Measurements from ENCODE around the gene OGDH. TPM values are rescaled to one million over a fixed set of nuclear protein-coding genes. Genes with fewer than 3 reads are reported as not detected.
A peak's percentile ranks its signal among the peaks of the same experiment; 100 is the strongest.

The OGDH gene
- total and polyA plus RNA-seq, 7 donors, result 176 to 500 (median 252) TPM

GRCh38 chr7:44749992-44750391 is 143.6 kb downstream of the OGDH start:
- DNase-seq (no peak), ATAC-seq (no peak)
- intact Hi-C loops (cut with DNase I), result loop anchor here (5.0 to 10.0 kb wide), 4 partner anchors 42 to 155 kb away; partner anchors contain the start of gene OGDH (in 1 of the 2)
- 65 to 81% (median 69%) methylated on average over 2 of the region's 2 CpGs for WGBS, 3 donors
- peak overlapping the region; percentile 91 for H3K4me3 ChIP-seq
- H3K4me1 ChIP-seq, result peaks cover 17% of the 10 kb centered on the region
- H3K27me3 ChIP-seq (ENCODE audit: insufficient read depth in 3 of 3, low read length in 2 of 3), result no peaks in the 10 kb centered on the region
- H3K27ac ChIP-seq, result no peak overlapping the region
- H3K36me3 ChIP-seq (ENCODE audit: insufficient read depth in 1 of 2, low read depth in 1 of 2), result peaks cover 0 to 5% of the 10 kb centered on the region in 2 donors
- TF ChIP-seq CTCF (IDR thresholded peaks at IDR 0.05), result no peak
- H3K9me3 ChIP-seq, result no peaks in the 10 kb centered on the region

- H3K4me3 ChIP-seq, result no peak overlapping the region
- peaks cover 21% of the 10 kb centered on the region for H3K4me1 ChIP-seq
- H3K9me3 ChIP-seq, result no peaks in the 10 kb centered on the region
- no peak for DNase-seq
- WGBS, 3 donors, result 85 to 96% (median 93%) methylated on average over 3 of the region's 3 CpGs
- no peaks in the 10 kb centered on the region for H3K27me3 ChIP-seq (ENCODE audit: insufficient read depth in 3 of 3, low read length in 2 of 3)
- no peak for ATAC-seq
- H3K36me3 ChIP-seq (ENCODE audit: insufficient read depth in 1 of 2, low read depth in 1 of 2), result peaks cover 0 to 5% of the 10 kb centered on the region in 2 donors
- intact Hi-C loops (cut with DNase I), result loop anchor here (5.0 to 10.0 kb wide), 2 partner anchors 42 to 156 kb away; no protein-coding TSS in a partner anchor
- H3K27ac ChIP-seq, result no peak overlapping the region
- TF ChIP-seq CTCF (IDR thresholded peaks at IDR 0.05), result no peak
Measured at GRCh38 chr7:44750424-44750823, 144.0 kb downstream of the OGDH start.

GRCh38 chr7:44750921-44751571 is 144.6 kb downstream of the OGDH start:
- H3K36me3 ChIP-seq (ENCODE audit: insufficient read depth in 1 of 2, low read depth in 1 of 2), result peaks cover 0 to 5% of the 10 kb centered on the region in 2 donors
- intact Hi-C loops (cut with DNase I), result loop anchor here (5.0 to 10.0 kb wide), 2 partner anchors 41 to 156 kb away; no protein-coding TSS in a partner anchor
- H3K4me3 ChIP-seq, result no peak overlapping the region
- H3K9me3 ChIP-seq, result no peaks in the 10 kb centered on the region
- ATAC-seq (no peak), DNase-seq (no peak)
- WGBS, 3 donors, result 42 to 59% (median 48%) methylated on average over 6 of the region's 6 CpGs
- no peak overlapping the region for H3K27ac ChIP-seq
- peaks cover 24% of the 10 kb centered on the region for H3K4me1 ChIP-seq
- TF ChIP-seq CTCF (IDR thresholded peaks at IDR 0.05), result no peak
- H3K27me3 ChIP-seq (ENCODE audit: insufficient read depth in 3 of 3, low read length in 2 of 3), result no peaks in the 10 kb centered on the region

- H3K27ac ChIP-seq, result no peak overlapping the region
- no peaks in the 10 kb centered on the region for H3K9me3 ChIP-seq
- H3K4me3 ChIP-seq, result no peak overlapping the region
- WGBS, 3 donors, result 88 to 93% (median 92%) methylated on average over 2 of the region's 2 CpGs
- H3K4me1 ChIP-seq, result peaks cover 24% of the 10 kb centered on the region
- intact Hi-C loops (cut with DNase I), result loop anchor here (5.0 to 10.0 kb wide), 2 partner anchors 39 to 158 kb away; no protein-coding TSS in a partner anchor
- peaks cover 0 to 15% of the 10 kb centered on the region in 2 donors for H3K36me3 ChIP-seq (ENCODE audit: insufficient read depth in 1 of 2, low read depth in 1 of 2)
- DNase-seq, result no peak
- ATAC-seq, result no peak
- H3K27me3 ChIP-seq (ENCODE audit: insufficient read depth in 3 of 3, low read length in 2 of 3), result no peaks in the 10 kb centered on the region
- no peak for TF ChIP-seq CTCF (IDR thresholded peaks at IDR 0.05)
Measured at GRCh38 chr7:44752822-44753221, 146.4 kb downstream of the OGDH start.

Measured in psoas muscle (tissue), 8 donors.